ENCODE results near the gene DUSP23. TPM values are rescaled to one million over a fixed set of nuclear protein-coding genes. Genes with fewer than 3 reads are reported as not detected.

DUSP23 gene
- total RNA-seq = 15.0 TPM
- long read RNA-seq, transcript DUSP23-202 (3 exons, 694 nt) = major isoform, 7 of 19 reads
- long read RNA-seq, transcript DUSP23-201 (2 exons, 756 nt) = major isoform, 7 of 19 reads
- long read RNA-seq, partial matches to known transcripts = 5 of 19 reads
- long read RNA-seq, other reads (novel, unspliced or antisense) = 0 of 19 reads

GRCh38 chr1:159780583-159781582, at the start of gene DUSP23:
DUSP23 (plus strand) TSS chr1:159780962; CDS start chr1:159781101, 139 bp downstream.
- no peaks in the 10 kb centered on the region for H3K9me3 ChIP-seq (replicated peaks)
- H3K36me3 ChIP-seq = no peaks in the 10 kb centered on the region
- peak within 1 kb of the TSS; percentile 88 for H3K27ac ChIP-seq (replicated peaks)
- no peaks in the 10 kb centered on the region for H3K27me3 ChIP-seq (ENCODE audit: low read depth)
- intact Hi-C loops (cut with micrococcal nuclease) = no loop called here
- DNase-seq = peak; percentile 97
- peak; percentile 98 for TF ChIP-seq CTCF (IDR thresholded peaks at IDR 0.05; ENCODE audit: borderline replicate concordance)
- H3K4me1 ChIP-seq = peaks cover 24% of the 10 kb centered on the region
- H3K4me3 ChIP-seq = peak within 1 kb of the TSS; percentile 86

GRCh38 chr1:159737238-159737916, 43.4 kb upstream of the DUSP23 start:
- TF ChIP-seq CTCF (IDR thresholded peaks at IDR 0.05; ENCODE audit: borderline replicate concordance) = no peak
- H3K36me3 ChIP-seq = no peaks in the 10 kb centered on the region
- peaks cover 8% of the 10 kb centered on the region for H3K9me3 ChIP-seq (replicated peaks)
- no peak overlapping the region for H3K4me3 ChIP-seq
- no peaks in the 10 kb centered on the region for H3K4me1 ChIP-seq
- H3K27me3 ChIP-seq (ENCODE audit: low read depth) = no peaks in the 10 kb centered on the region
- no peak for DNase-seq
- no peak overlapping the region for H3K27ac ChIP-seq (replicated peaks)
- intact Hi-C loops (cut with micrococcal nuclease) = no loop called here

- Histone ChIP-seq H3K9me3 (replicated peaks) (peaks cover 14% of the 10 kb centered on the region), H3K4me3 (no peak overlapping the region), H3K36me3 (no peaks in the 10 kb centered on the region), H3K27me3 (ENCODE audit: low read depth) (no peaks in the 10 kb centered on the region), H3K4me1 (no peaks in the 10 kb centered on the region), H3K27ac (replicated peaks) (no peak overlapping the region)
- no peak for TF ChIP-seq CTCF (IDR thresholded peaks at IDR 0.05; ENCODE audit: borderline replicate concordance)
- DNase-seq = no peak
- intact Hi-C loops (cut with micrococcal nuclease) = no loop called here
Observed at GRCh38 chr1:159743651-159744410, 36.9 kb upstream of the DUSP23 start.

- H3K9me3 ChIP-seq (replicated peaks) = peaks cover 13% of the 10 kb centered on the region
- H3K4me3 ChIP-seq = no peak overlapping the region
- no peaks in the 10 kb centered on the region for H3K36me3 ChIP-seq
- intact Hi-C loops (cut with micrococcal nuclease) = no loop called here
- H3K27ac ChIP-seq (replicated peaks) = peak overlapping the region; percentile 6
- DNase-seq = no peak
- no peaks in the 10 kb centered on the region for H3K27me3 ChIP-seq (ENCODE audit: low read depth)
- no peak for TF ChIP-seq CTCF (IDR thresholded peaks at IDR 0.05; ENCODE audit: borderline replicate concordance)
- peaks cover 4% of the 10 kb centered on the region for H3K4me1 ChIP-seq
Observed at GRCh38 chr1:159746666-159747065, 34.1 kb upstream of the DUSP23 start.

GRCh38 chr1:159748370-159748769, 32.4 kb upstream of the DUSP23 start:
- no peaks in the 10 kb centered on the region for H3K27me3 ChIP-seq (ENCODE audit: low read depth)
- no peaks in the 10 kb centered on the region for H3K36me3 ChIP-seq
- TF ChIP-seq CTCF (IDR thresholded peaks at IDR 0.05; ENCODE audit: borderline replicate concordance) = no peak
- H3K4me3 ChIP-seq = no peak overlapping the region
- no peak overlapping the region for H3K27ac ChIP-seq (replicated peaks)
- no peak for DNase-seq
- intact Hi-C loops (cut with micrococcal nuclease) = no loop called here
- H3K9me3 ChIP-seq (replicated peaks) = no peaks in the 10 kb centered on the region
- H3K4me1 ChIP-seq = peaks cover 16% of the 10 kb centered on the region
